KMS-11 (cell line): ENCODE results near the gene CCNG2.

Experiments
- H2AFZ ChIP-seq: fragments of 200-600 bp; sonication (generic); 2 replicates; pipeline ENCODE4 v1.6.1; 2016; ENCODE audit warnings: antibody characterized with exemption, mixed run types, low read depth
- H3K27ac ChIP-seq: fragments of 200-600 bp; sonication (generic); 2 replicates; pipeline ENCODE4 v1.6.1; 2016; ENCODE audit warnings: mild to moderate bottlenecking, mixed run types
- H3K27me3 ChIP-seq: fragments of 200-600 bp; sonication (generic); 2 replicates; pipeline ENCODE4 v1.6.1; 2017; ENCODE audit warnings: mild to moderate bottlenecking, low read depth, mixed run types, moderate library complexity; ENCODE audit not compliant: insufficient read depth
- H3K36me3 ChIP-seq: fragments of 200-600 bp; sonication (generic); 2 replicates; pipeline ENCODE4 v1.6.1; 2017; ENCODE audit warnings: mild to moderate bottlenecking, mixed run types; ENCODE audit not compliant: insufficient read depth
- H3K4me1 ChIP-seq: fragments of 200-600 bp; sonication (generic); 2 replicates; pipeline ENCODE4 v1.6.1; 2016; ENCODE audit warnings: mild to moderate bottlenecking, low read depth, mixed run types; ENCODE audit not compliant: poor library complexity, severe bottlenecking
- H3K4me2 ChIP-seq: fragments of 200-600 bp; sonication (generic); 2 replicates; pipeline ENCODE4 v1.7.0; 2016; ENCODE audit warnings: mild to moderate bottlenecking, mixed run types
- H3K4me3 ChIP-seq: fragments of 200-600 bp; sonication (generic); IDR thresholded peaks from 2 replicates; pipeline ENCODE4 v1.6.1; 2017; ENCODE audit warnings: low read depth, low read length, mixed read lengths; ENCODE audit not compliant: insufficient read depth
- H3K79me2 ChIP-seq: fragments of 200-600 bp; sonication (generic); 2 replicates; pipeline ENCODE4 v1.6.1; 2016; ENCODE audit warnings: low read depth, mixed run types; ENCODE audit not compliant: insufficient read depth
- H3K9ac ChIP-seq: fragments of 200-600 bp; sonication (generic); 2 replicates; pipeline ENCODE4 v1.6.1; 2016; ENCODE audit warnings: mild to moderate bottlenecking, mixed run types
- H4K20me1 ChIP-seq: fragments of 200-600 bp; sonication (generic); 2 replicates; pipeline ENCODE4 v1.6.1; 2016; ENCODE audit warnings: mild to moderate bottlenecking, mixed run types; ENCODE audit not compliant: insufficient read depth
- CTCF ChIP-seq: fragments of 200-600 bp; sonication (generic); conservative IDR thresholded peaks from 2 replicates; pipeline ENCODE4 v1.6.1; 2017; ENCODE audit warnings: low read depth, mild to moderate bottlenecking, antibody characterized with exemption, low read length, moderate library complexity, mixed read lengths

The CCNG2 gene

GRCh38 chr4:77190053-77190452 is 33.0 kb downstream of the CCNG2 start:
- Histone ChIP-seq H3K36me3 (no peaks in the 10 kb centered on the region), H2AFZ (no peak overlapping the region), H3K27me3 (no peaks in the 10 kb centered on the region), H3K4me2 (no peak overlapping the region), H4K20me1 (no peaks in the 10 kb centered on the region), H3K27ac (no peak overlapping the region), H3K4me1 (peaks cover 12% of the 10 kb centered on the region), H3K4me3 (no peak overlapping the region), H3K79me2 (no peaks in the 10 kb centered on the region), H3K9ac (no peak overlapping the region)
- TF ChIP-seq CTCF, result no peak

- no peaks in the 10 kb centered on the region for H4K20me1 ChIP-seq
- H3K4me2 ChIP-seq, result no peak overlapping the region
- no peak overlapping the region for H3K27ac ChIP-seq
- no peaks in the 10 kb centered on the region for H3K27me3 ChIP-seq
- H3K79me2 ChIP-seq, result no peaks in the 10 kb centered on the region
- no peaks in the 10 kb centered on the region for H3K36me3 ChIP-seq
- no peak for TF ChIP-seq CTCF
- H3K4me3 ChIP-seq, result no peak overlapping the region
- no peak overlapping the region for H2AFZ ChIP-seq
- H3K4me1 ChIP-seq, result peaks cover 39% of the 10 kb centered on the region
- H3K9ac ChIP-seq, result no peak overlapping the region
These were observed 36.0 kb downstream of the CCNG2 start for GRCh38 chr4:77193046-77193445.

- Histone ChIP-seq H3K4me2 (no peak overlapping the region), H2AFZ (no peak overlapping the region), H3K79me2 (no peaks in the 10 kb centered on the region), H3K4me3 (no peak overlapping the region), H3K4me1 (peaks cover 38% of the 10 kb centered on the region), H4K20me1 (no peaks in the 10 kb centered on the region), H3K36me3 (no peaks in the 10 kb centered on the region), H3K27ac (no peak overlapping the region), H3K9ac (no peak overlapping the region), H3K27me3 (no peaks in the 10 kb centered on the region)
- no peak for TF ChIP-seq CTCF
These were observed 36.6 kb downstream of the CCNG2 start for GRCh38 chr4:77193511-77194102.

- Histone ChIP-seq H3K4me3 (no peak overlapping the region), H4K20me1 (no peaks in the 10 kb centered on the region), H2AFZ (no peak overlapping the region), H3K27me3 (no peaks in the 10 kb centered on the region), H3K36me3 (no peaks in the 10 kb centered on the region), H3K27ac (no peak overlapping the region), H3K4me1 (peaks cover 31% of the 10 kb centered on the region), H3K9ac (no peak overlapping the region), H3K79me2 (no peaks in the 10 kb centered on the region), H3K4me2 (no peak overlapping the region)
- no peak for TF ChIP-seq CTCF
These were observed 37.4 kb downstream of the CCNG2 start for GRCh38 chr4:77194366-77194765.
